VCaP (cell line): ENCODE data around the gene ACTN2.

Experiments
- H3K27ac ChIP-seq: fragments of 450-650 bp; 2 replicates; pipeline ENCODE4 v1.5.1; 2017
- CTCF ChIP-seq: fragments of 450-650 bp; conservative IDR thresholded peaks from 2 replicates; pipeline ENCODE4 v1.5.1; 2017; ENCODE audit warnings: mild to moderate bottlenecking, moderate library complexity

Gene ACTN2

GRCh38 chr1:236685917-236686814 lies at the start of gene ACTN2:
ACTN2 (plus strand) TSS chr1:236686499; CDS start chr1:236686674, 175 bp downstream.
- TF ChIP-seq CTCF: no peak
- no peak within 1 kb of the TSS for H3K27ac ChIP-seq

GRCh38 chr1:236638945-236639344 lies 47.4 kb upstream of the ACTN2 start:
- TF ChIP-seq CTCF: no peak
- no peak overlapping the region for H3K27ac ChIP-seq

- no peak for TF ChIP-seq CTCF
- H3K27ac ChIP-seq: no peak overlapping the region
These were observed 46.6 kb upstream of the ACTN2 start for GRCh38 chr1:236639686-236640085.

GRCh38 chr1:236642763-236643162 lies 43.5 kb upstream of the ACTN2 start:
- TF ChIP-seq CTCF: no peak
- H3K27ac ChIP-seq: no peak overlapping the region

GRCh38 chr1:236645016-236645680 lies 41.2 kb upstream of the ACTN2 start:
- no peak overlapping the region for H3K27ac ChIP-seq
- TF ChIP-seq CTCF: no peak

GRCh38 chr1:236654511-236654910 lies 31.8 kb upstream of the ACTN2 start:
- no peak for TF ChIP-seq CTCF

GRCh38 chr1:236654957-236655356 lies 31.3 kb upstream of the ACTN2 start:
- no peak overlapping the region for H3K27ac ChIP-seq
- TF ChIP-seq CTCF: no peak

More at GRCh38 chr1:236654511-236654910, 31.8 kb upstream of the ACTN2 start:
- H3K27ac ChIP-seq: no peak overlapping the region
